Keratinocyte (primary cell): Measurements from ENCODE around the gene CLDN1.
A peak's percentile ranks its signal among the peaks of the same experiment; 100 is the strongest.

Experiments used
- CTCF ChIP-seq, 3 experiments: IDR thresholded peaks in 1 of 3; conservative IDR thresholded peaks in 1 of 3; optimal IDR thresholded peaks in 1 of 3; 2 replicates in 2 of 3; 3 replicates in 1 of 3; pipeline versions ENCODE3 to v1.5.1; 2011; ENCODE audit warnings: low read length in 3 of 3, mild to moderate bottlenecking in 3 of 3, moderate library complexity in 2 of 3, control low read depth in 1 of 3, inconsistent platforms in 1 of 3; ENCODE audit not compliant: insufficient read depth in 2 of 3; ENCODE audit errors: extremely low read depth in 1 of 3
- EZH2 ChIP-seq: IDR thresholded peaks from one replicate; pipeline ENCODE4 v1.6.1; 2012; ENCODE audit warnings: inconsistent platforms, mild to moderate bottlenecking, low read length, moderate library complexity

DNA sequence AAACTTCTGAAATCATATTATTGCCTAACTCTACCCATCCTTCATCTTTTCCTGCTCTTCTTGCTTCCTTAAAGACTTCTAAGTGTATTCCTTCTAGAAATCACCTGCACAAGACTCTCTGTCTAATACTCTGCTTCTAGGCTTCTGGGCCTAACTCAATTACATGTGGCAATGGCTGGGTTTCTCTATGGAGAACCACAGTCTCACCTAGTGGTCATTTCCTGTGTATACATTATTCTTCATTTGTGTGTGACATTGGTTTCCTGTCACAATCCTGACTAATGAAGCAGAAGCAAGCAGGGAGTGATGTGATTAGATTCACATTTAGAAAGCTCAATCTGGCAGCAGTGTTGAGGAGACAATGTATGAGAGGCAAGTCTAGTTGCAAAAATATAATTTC lies 16.9 kb upstream of the CLDN1 start:
- TF ChIP-seq CTCF (optimal IDR thresholded peaks at IDR 0.05 in 1 of 3, IDR thresholded peaks at IDR 0.05 in 1 of 3, conservative IDR thresholded peaks at IDR 0.05 in 1 of 3; ENCODE audit: extremely low read depth in 1 of 3, insufficient read depth in 2 of 3, low read length in 3 of 3) (peak in 1 of 3 experiments; percentile 34), EZH2 (no peak)
